Activated CD8-positive, alpha-beta memory T cell treated with anti-CD3 and anti-CD28 coated beads, Interleukin-2, amount 50 U/mL, for 4 hours (primary cell): Measurements from ENCODE around the gene WFDC10A.
"Not testable (repeated sequence)": the region's sequence is repeated elsewhere in the genome, so short reads cannot be mapped to it uniquely, and the experiment has no call there.

ENCODE experiments used
- DNase-seq: peaks from one replicate; pipeline ENCODE4 v3.0.0-alpha.2; 2020

WFDC10A gene

GRCh38 chr20:45649312-45649863 lies 19.8 kb downstream of the WFDC10A start:
- DNase-seq = no peak

GRCh38 chr20:45651726-45652125 lies 22.2 kb downstream of the WFDC10A start:
- DNase-seq = not testable (repeated sequence)

DNA sequence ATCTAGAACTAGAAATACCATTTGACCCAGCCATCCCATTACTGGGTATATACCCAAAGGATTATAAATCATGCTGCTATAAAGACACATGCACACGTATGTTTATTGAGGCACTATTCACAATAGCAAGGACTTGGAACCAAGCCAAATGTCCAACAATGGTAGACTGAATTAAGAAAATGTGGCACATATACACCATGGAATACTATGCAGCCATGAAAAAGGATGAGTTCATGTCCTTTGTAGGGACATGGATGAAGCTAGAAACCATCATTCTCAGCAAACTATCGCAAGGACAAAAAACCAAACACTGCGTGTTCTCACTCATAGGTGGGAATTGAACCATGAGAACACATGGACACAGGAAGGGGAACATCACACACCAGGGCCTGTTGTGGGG lies 27.5 kb downstream of the WFDC10A start:
- not testable (repeated sequence) for DNase-seq

- DNase-seq = no peak
These were observed 40.6 kb downstream of the WFDC10A start, which contains the start of gene WFDC11 for GRCh38 chr20:45670139-45670538. TSS of gene WFDC11 (minus strand) at chr20:45670239. CDS start at chr20:45650600, 19,639 bp downstream.

DNA sequence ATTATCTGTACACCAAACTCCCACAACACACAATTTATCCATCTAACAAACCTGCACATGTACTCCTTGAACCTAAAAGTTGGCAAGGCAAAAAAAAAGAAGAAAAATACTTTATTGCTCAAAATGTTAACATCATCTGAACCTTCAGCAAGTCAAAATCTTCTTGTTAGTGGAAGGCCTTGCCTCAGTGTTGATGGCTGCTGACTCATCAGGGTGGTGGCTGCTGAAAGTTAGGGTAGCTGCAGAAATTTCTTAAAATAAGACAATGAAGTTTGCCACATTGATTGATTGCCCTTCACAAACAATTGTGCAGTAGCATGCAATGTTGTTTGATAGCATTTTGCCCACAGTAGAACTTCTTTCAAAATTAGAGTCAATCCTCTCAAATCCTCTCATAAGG lies 43.2 kb downstream of the WFDC10A start:
- no peak for DNase-seq

GRCh38 chr20:45679650-45680049 lies 50.1 kb downstream of the WFDC10A start:
- DNase-seq = no peak
